NCI-H2081 (cell line): ENCODE data around the gene TMEM209.
"Not testable (repeated sequence)": the region's sequence is repeated elsewhere in the genome, so short reads cannot be mapped to it uniquely, and the experiment has no call there.

Experiments used
- DNase-seq, 2 experiments: peaks; one replicate each; lab custom pipeline; 2025; lab: John Stamatoyannopoulos, UW

TMEM209 gene

GRCh38 chr7:130127404-130127803, 77.8 kb downstream of the TMEM209 start:
- no peak for DNase-seq

GRCh38 chr7:130126840-130127239, 78.4 kb downstream of the TMEM209 start:
- not testable (repeated sequence) for DNase-seq

- DNase-seq, result no peak
Measured at GRCh38 chr7:130124711-130125110, 80.5 kb downstream of the TMEM209 start.

- no peak for DNase-seq
Measured at GRCh38 chr7:130123501-130123900, 81.7 kb downstream of the TMEM209 start.

GRCh38 chr7:130118801-130119200, 86.4 kb downstream of the TMEM209 start:
- no peak for DNase-seq

GRCh38 chr7:130118294-130118693, 86.9 kb downstream of the TMEM209 start:
- no peak for DNase-seq

- DNase-seq, result no peak
Measured at GRCh38 chr7:130114776-130115175, 90.4 kb downstream of the TMEM209 start.
